ENCODE results near the gene PLA2G4F. TPM values are rescaled to one million over a fixed set of nuclear protein-coding genes. Genes with fewer than 3 reads are reported as not detected.

The PLA2G4F gene
- total RNA-seq, 1 experiment from 2014 or later = 0.05 TPM

DNA sequence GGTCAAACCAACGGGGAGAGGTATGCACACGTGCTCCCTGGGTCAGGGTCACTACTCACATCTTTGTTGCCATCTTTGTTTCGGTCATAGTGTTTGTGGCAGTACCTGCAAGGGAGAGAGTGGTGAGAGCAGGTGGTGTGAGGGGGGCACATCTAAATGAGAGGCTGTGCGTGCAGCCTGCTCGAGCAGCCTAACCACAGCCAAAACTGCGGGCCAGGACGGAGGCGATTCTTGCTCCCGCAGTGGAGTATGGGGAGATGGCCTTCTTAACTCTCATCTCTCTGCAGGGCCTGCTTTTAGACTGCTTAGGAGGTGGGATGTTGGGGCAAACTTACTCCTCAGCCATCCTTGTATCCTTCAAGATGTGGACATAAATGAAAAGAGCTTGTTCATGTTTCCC lies 6.9 kb upstream of the PLA2G4F start (continued):
- TF ChIP-seq, protein P1, sequence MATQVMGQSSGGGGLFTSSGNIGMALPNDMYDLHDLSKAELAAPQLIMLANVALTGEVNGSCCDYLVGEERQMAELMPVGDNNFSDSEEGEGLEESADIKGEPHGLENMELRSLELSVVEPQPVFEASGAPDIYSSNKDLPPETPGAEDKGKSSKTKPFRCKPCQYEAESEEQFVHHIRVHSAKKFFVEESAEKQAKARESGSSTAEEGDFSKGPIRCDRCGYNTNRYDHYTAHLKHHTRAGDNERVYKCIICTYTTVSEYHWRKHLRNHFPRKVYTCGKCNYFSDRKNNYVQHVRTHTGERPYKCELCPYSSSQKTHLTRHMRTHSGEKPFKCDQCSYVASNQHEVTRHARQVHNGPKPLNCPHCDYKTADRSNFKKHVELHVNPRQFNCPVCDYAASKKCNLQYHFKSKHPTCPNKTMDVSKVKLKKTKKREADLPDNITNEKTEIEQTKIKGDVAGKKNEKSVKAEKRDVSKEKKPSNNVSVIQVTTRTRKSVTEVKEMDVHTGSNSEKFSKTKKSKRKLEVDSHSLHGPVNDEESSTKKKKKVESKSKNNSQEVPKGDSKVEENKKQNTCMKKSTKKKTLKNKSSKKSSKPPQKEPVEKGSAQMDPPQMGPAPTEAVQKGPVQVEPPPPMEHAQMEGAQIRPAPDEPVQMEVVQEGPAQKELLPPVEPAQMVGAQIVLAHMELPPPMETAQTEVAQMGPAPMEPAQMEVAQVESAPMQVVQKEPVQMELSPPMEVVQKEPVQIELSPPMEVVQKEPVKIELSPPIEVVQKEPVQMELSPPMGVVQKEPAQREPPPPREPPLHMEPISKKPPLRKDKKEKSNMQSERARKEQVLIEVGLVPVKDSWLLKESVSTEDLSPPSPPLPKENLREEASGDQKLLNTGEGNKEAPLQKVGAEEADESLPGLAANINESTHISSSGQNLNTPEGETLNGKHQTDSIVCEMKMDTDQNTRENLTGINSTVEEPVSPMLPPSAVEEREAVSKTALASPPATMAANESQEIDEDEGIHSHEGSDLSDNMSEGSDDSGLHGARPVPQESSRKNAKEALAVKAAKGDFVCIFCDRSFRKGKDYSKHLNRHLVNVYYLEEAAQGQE (IDR thresholded peaks at IDR 0.05; ENCODE audit: low read depth) = no peak

DNA sequence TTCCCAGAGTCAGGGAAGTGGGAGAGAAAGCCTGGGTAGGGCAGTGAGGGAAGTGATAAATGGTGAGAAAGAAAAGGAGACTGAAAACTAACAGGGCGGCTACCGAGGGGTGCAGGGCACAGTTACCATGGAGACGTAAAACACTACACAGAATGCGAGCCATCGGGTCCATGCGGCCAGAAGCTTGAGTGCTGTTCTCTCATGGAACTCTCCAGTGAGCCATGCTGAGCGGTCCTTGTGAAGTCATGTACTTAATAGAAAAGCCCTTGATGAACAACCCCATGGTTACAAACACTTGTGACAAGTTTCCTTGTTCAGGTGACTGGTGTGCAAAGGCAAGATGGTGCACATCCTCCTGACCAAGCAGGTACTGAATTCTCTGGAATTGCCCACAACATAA lies 3.7 kb upstream of the PLA2G4F start:
- Histone ChIP-seq H4K20me1 (ENCODE audit: insufficient read depth) (no peaks in the 10 kb centered on the region), H3K36me3 (ENCODE audit: control insufficient read depth in 1 of 2, insufficient read depth in 2 of 2, low read length in 2 of 2) (peaks cover 26 to 35% of the 10 kb centered on the region in 2 experiments; a peak in 3 of 4 replicates), H3K4me1 (ENCODE audit: control insufficient read depth in 1 of 2, insufficient read depth in 2 of 2, low read length in 2 of 2) (peaks cover 5 to 19% of the 10 kb centered on the region in 2 experiments; a peak in 2 of 4 replicates), H3K9ac (ENCODE audit: low read length) (no peak overlapping the region), H3K27ac (ENCODE audit: low read depth, low read length) (no peak overlapping the region), H3K79me2 (ENCODE audit: insufficient read depth, low read length) (no peaks in the 10 kb centered on the region), H3K9me3 (ENCODE audit: control insufficient read depth in 1 of 2, insufficient read depth in 1 of 2, low read depth in 1 of 2, low read length in 2 of 2) (no peaks in the 10 kb centered on the region), H3K4me2 (ENCODE audit: low read length) (no peak overlapping the region), H3K9me2 (ENCODE audit: insufficient read depth) (no peaks in the 10 kb centered on the region), H3K27me3 (ENCODE audit: insufficient read depth, low read length) (no peaks in the 10 kb centered on the region), H3K4me3 (replicated peaks in 1 of 2; ENCODE audit: low read depth in 1 of 2, low read length in 2 of 2) (no peak overlapping the region), H2AFZ (ENCODE audit: low read depth, low read length, poor library complexity, severe bottlenecking) (no peak overlapping the region)
- ChIA-PET POLR2A (no interaction called here), RAD21 (ENCODE audit: low non-redundant PET in 1 of 2, low total read pairs in 2 of 2, uncharacterized antibody in 2 of 2, unreplicated experiment in 2 of 2) (no interaction called here), CTCF (no interaction called here)
- DNase-seq (ENCODE audit: low read depth, low spot score) (no peak), ATAC-seq (no peak)
- TF ChIP-seq ZFX (IDR thresholded peaks at IDR 0.05) (no peak), JUND (IDR thresholded peaks at IDR 0.05) (no peak), POLR2A (IDR thresholded peaks at IDR 0.05; ENCODE audit: borderline replicate concordance, extremely low read depth, insufficient read depth, insufficient read length) (no peak), CEBPB (IDR thresholded peaks at IDR 0.05; ENCODE audit: low read depth) (no peak), EZH2 (IDR thresholded peaks at IDR 0.05) (no peak), ELF1 (IDR thresholded peaks at IDR 0.05; ENCODE audit: borderline replicate concordance, low read depth) (no peak), CBX3 (IDR thresholded peaks at IDR 0.05; ENCODE audit: low read depth) (no peak), EGR1 (IDR thresholded peaks at IDR 0.05; ENCODE audit: low read depth) (no peak), ZNF274 (IDR thresholded peaks at IDR 0.05; ENCODE audit: low read depth, low read length) (no peak), EZH2phosphoT487 (IDR thresholded peaks at IDR 0.05; ENCODE audit: borderline replicate concordance) (no peak), SIN3A (IDR thresholded peaks at IDR 0.05; ENCODE audit: low read depth) (no peak), RAD21 (IDR thresholded peaks at IDR 0.05; ENCODE audit: low read depth) (no peak), POLR2AphosphoS5 (IDR thresholded peaks at IDR 0.05; ENCODE audit: low read depth, low read length) (no peak), SP1 (IDR thresholded peaks at IDR 0.05; ENCODE audit: low read depth) (no peak), SRF (IDR thresholded peaks at IDR 0.05; ENCODE audit: low read depth) (no peak), TCF7L2 (IDR thresholded peaks at IDR 0.05; ENCODE audit: borderline replicate concordance, extremely low read depth, insufficient read depth, insufficient read length) (no peak)
- TF ChIP-seq, protein P2, sequence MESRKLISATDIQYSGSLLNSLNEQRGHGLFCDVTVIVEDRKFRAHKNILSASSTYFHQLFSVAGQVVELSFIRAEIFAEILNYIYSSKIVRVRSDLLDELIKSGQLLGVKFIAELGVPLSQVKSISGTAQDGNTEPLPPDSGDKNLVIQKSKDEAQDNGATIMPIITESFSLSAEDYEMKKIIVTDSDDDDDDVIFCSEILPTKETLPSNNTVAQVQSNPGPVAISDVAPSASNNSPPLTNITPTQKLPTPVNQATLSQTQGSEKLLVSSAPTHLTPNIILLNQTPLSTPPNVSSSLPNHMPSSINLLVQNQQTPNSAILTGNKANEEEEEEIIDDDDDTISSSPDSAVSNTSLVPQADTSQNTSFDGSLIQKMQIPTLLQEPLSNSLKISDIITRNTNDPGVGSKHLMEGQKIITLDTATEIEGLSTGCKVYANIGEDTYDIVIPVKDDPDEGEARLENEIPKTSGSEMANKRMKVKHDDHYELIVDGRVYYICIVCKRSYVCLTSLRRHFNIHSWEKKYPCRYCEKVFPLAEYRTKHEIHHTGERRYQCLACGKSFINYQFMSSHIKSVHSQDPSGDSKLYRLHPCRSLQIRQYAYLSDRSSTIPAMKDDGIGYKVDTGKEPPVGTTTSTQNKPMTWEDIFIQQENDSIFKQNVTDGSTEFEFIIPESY (IDR thresholded peaks at IDR 0.05; ENCODE audit: extremely low read depth, insufficient replicate concordance, low read length) = no peak
- TF ChIP-seq, protein P3, sequence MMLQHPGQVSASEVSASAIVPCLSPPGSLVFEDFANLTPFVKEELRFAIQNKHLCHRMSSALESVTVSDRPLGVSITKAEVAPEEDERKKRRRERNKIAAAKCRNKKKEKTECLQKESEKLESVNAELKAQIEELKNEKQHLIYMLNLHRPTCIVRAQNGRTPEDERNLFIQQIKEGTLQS (IDR thresholded peaks at IDR 0.05) = no peak
- TF ChIP-seq, protein P1 (IDR thresholded peaks at IDR 0.05; ENCODE audit: low read depth) = no peak
- intact Hi-C loops (cut with micrococcal nuclease) = no loop called here
- no TSS peak for BruUV-seq (replicated peaks)

Data from HCT116 (cell line).